Thyroid gland (tissue), 4 donors: Measurements from ENCODE around the gene C10orf95.

ENCODE experiments used
- CTCF ChIP-seq, 6 experiments: fragments of 200-600 bp in 3 of 6; fragments of 450-650 bp in 3 of 6; sonication (generic) in 3 of 6; IDR thresholded peaks; one replicate each; pipeline ENCODE4 v1.5.1; 2016 to 2019; ENCODE audit warnings: antibody characterized with exemption in 6 of 6, mild to moderate bottlenecking in 2 of 6, inconsistent platforms in 1 of 6, moderate library complexity in 1 of 6
- POLR2A ChIP-seq, 2 donors: fragments of 450-650 bp; IDR thresholded peaks; one replicate each; pipeline ENCODE4 v1.6.1; 2017; ENCODE audit warnings: antibody characterized with exemption in 2 of 2, mild to moderate bottlenecking in 2 of 2, moderate library complexity in 1 of 2

GRCh38 chr10:102405108-102405571 is 46.2 kb downstream of the C10orf95 start:
- TF ChIP-seq CTCF (IDR thresholded peaks at IDR 0.05), result no peak
- TF ChIP-seq POLR2A (IDR thresholded peaks at IDR 0.05), result no peak
